HepG2 (cell line): ENCODE results near the gene POU6F2.

Experiments used
- CEBPB ChIP-seq: IDR thresholded peaks from 2 replicates; pipeline ENCODE4 v1.6.1; 2011; ENCODE audit warnings: low read depth, low read length, improper control_type of control experiment, borderline replicate concordance
- TF ChIP-seq, protein P1 (sequence below): sonication (generic); formaldehyde crosslinking; IDR thresholded peaks from 2 replicates; pipeline ENCODE4 v1.5.0; 2020; ENCODE audit warnings: mild to moderate bottlenecking, missing genetic modification reagents, moderate library complexity
- TF ChIP-seq, protein P2 (sequence below): IDR thresholded peaks from 2 replicates; pipeline ENCODE4 v1.4.0; 2020; ENCODE audit warnings: mild to moderate bottlenecking, missing genetic modification reagents

DNA sequence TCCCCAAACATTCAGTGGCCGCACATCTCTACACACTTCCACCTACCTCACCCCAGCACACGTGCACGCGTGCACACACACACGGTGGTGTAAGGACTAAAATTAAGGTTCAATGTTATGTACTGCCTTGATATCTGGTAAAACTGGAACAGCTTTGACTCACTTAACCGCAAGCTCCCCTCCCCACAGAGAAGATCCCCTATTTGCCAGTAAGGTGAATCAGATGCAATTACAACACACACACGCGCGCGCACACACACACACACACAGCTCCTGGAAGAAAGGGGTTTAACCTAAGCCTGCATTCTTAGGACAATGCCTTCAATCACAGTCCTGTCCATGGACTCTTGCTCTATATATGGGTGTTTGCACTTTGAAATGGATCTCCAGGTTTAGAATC, 43.2 kb upstream of the POU6F2 start:
- TF ChIP-seq, protein P1, sequence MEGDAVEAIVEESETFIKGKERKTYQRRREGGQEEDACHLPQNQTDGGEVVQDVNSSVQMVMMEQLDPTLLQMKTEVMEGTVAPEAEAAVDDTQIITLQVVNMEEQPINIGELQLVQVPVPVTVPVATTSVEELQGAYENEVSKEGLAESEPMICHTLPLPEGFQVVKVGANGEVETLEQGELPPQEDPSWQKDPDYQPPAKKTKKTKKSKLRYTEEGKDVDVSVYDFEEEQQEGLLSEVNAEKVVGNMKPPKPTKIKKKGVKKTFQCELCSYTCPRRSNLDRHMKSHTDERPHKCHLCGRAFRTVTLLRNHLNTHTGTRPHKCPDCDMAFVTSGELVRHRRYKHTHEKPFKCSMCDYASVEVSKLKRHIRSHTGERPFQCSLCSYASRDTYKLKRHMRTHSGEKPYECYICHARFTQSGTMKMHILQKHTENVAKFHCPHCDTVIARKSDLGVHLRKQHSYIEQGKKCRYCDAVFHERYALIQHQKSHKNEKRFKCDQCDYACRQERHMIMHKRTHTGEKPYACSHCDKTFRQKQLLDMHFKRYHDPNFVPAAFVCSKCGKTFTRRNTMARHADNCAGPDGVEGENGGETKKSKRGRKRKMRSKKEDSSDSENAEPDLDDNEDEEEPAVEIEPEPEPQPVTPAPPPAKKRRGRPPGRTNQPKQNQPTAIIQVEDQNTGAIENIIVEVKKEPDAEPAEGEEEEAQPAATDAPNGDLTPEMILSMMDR (CRISPR knock-in tag) = no peak
- TF ChIP-seq, protein P2, sequence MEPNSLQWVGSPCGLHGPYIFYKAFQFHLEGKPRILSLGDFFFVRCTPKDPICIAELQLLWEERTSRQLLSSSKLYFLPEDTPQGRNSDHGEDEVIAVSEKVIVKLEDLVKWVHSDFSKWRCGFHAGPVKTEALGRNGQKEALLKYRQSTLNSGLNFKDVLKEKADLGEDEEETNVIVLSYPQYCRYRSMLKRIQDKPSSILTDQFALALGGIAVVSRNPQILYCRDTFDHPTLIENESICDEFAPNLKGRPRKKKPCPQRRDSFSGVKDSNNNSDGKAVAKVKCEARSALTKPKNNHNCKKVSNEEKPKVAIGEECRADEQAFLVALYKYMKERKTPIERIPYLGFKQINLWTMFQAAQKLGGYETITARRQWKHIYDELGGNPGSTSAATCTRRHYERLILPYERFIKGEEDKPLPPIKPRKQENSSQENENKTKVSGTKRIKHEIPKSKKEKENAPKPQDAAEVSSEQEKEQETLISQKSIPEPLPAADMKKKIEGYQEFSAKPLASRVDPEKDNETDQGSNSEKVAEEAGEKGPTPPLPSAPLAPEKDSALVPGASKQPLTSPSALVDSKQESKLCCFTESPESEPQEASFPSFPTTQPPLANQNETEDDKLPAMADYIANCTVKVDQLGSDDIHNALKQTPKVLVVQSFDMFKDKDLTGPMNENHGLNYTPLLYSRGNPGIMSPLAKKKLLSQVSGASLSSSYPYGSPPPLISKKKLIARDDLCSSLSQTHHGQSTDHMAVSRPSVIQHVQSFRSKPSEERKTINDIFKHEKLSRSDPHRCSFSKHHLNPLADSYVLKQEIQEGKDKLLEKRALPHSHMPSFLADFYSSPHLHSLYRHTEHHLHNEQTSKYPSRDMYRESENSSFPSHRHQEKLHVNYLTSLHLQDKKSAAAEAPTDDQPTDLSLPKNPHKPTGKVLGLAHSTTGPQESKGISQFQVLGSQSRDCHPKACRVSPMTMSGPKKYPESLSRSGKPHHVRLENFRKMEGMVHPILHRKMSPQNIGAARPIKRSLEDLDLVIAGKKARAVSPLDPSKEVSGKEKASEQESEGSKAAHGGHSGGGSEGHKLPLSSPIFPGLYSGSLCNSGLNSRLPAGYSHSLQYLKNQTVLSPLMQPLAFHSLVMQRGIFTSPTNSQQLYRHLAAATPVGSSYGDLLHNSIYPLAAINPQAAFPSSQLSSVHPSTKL (CRISPR knock-in tag) = no peak
- no peak for TF ChIP-seq CEBPB
